Activated CD8-positive, alpha-beta memory T cell treated with anti-CD3 and anti-CD28 coated beads, Interleukin-2, amount 50 U/mL, for 1 hour (primary cell): ENCODE data around the gene ASPN.

Experiments
- DNase-seq: peaks from one replicate; pipeline ENCODE4 v3.0.0-alpha.2; 2020; ENCODE audit errors: extremely low read depth

Gene ASPN

DNA sequence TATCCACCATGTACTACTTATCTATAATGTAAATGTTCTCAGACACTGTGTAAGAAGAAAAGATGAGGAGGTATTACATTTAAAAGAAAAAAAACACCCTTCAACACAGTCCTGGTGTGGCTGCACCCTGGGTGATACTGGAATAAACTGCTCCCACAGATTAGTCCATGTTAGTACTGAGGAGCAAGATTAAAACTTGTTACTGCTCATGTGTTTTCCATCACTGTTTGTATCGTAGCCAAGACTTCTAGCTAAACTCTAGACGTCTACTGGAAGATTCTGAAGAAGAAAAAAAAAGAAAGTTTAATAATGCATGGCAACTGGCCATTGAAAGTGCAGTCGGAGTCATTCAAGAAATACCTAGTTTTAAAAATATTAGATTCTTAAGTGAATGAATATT, at the start of gene ASPN:
Gene ASPN, minus strand, starts transcription at position 178 of the 400 bp plus-strand sequence.
- DNase-seq: no peak

DNA sequence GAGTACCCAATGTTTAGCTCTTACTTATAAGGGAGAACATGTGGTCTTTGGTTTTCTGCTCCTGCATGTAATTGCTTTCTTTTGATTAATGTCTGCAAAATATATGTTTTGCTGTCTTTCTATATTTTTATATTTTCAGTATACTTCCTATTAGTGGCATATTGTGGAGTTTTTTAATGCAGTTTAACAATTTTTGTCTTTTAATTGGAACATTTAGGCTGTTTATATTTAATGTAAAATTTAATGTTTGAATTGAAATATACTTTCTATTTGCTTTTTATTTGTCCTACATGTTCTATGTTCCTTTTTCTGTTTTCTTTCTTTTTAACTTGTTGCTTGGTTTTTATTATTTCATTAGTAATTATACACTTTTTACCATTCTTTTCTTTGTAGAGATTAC, 48.6 kb upstream of the ASPN start:
- no peak for DNase-seq

DNA sequence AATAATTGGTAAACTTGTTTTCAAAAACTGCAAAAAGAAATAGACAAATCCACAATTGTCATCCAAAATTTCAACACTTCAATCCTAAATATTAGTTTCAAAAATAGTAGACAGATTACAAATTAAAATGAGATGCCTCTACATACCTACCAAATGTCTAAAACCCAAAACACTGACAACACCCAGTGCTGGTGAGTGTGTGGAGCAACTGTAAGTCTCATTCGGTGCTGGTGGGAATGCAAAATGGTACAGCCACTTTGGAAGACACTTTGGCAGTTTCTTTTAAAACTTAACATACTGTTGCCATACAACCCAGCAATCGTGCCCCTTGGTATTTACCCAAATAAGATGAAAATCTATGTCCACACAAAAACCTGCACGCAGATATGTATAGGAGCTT, 46.8 kb upstream of the ASPN start:
- DNase-seq: no peak

DNA sequence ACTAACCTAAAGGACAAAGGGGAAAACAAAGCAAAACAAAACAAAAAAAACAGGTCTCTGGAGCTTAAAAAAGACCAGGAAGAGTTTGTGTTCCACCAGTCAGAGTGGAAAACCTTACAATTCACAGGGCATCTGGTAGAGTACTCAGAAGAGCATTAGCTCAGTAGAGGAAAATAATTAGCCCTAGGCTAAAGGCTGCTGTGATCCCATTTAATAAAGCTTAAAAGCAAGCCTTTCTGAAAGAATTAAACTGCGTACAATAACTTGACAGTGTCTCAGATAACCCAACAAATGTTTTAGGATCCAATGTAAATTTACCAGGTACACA, 46.2 kb upstream of the ASPN start:
- DNase-seq: no peak

DNA sequence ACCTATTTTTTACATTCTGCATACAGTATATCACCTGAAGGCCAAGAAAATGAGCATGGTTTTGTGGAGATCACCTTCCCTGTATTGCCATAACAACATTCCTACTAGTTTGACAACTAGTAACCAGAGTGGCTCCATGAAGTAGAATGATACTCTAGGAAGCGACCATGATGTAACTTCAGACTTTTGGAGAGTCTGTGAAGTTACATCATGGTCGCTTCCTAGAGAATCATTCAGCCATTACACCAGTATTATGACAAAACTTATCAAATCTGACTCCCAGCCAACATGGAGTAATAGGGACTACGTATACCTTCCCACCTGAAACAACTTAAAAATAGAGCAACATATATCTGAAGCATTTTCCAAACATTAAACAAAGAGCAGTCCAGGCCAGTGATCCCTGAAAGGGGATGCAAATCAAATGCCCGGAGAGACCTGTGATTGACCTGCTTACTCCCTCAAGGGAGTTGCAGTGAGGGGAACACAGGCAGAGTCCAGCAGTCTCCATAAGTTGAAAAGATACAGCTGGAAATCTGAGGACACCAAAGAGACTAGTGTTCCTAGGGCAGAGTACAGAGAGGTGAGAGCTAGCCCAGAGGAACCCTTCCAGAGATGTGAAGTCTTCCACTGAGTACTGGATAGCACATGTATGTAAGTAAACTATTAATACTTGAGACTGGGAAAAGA, 45.7 kb upstream of the ASPN start:
- DNase-seq: no peak

DNA sequence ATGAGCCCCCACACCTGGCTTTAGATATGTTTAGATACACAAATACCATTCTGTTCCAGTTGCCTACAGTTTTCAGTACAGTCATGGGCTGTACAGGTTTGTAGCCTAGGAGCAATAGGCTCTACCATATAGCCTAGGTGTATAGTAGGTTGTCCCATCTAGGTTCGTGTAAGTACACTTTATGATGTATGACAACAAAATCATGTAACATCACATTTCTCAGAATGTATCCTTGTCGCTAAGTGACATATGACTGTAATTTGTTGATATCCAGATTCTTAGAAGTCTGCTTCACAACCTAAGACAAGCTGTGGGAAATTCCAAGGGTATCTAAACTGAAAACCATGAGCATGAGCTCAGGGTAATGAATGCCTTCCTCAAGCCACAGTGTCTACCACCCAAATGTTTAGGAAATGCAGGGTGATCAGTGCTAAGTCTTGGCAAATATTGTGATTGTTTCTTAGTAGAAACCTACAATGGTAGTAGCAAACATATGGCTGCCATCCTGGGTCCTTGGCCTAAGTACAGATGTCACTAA, 45.1 kb upstream of the ASPN start:
- DNase-seq: no peak

DNA sequence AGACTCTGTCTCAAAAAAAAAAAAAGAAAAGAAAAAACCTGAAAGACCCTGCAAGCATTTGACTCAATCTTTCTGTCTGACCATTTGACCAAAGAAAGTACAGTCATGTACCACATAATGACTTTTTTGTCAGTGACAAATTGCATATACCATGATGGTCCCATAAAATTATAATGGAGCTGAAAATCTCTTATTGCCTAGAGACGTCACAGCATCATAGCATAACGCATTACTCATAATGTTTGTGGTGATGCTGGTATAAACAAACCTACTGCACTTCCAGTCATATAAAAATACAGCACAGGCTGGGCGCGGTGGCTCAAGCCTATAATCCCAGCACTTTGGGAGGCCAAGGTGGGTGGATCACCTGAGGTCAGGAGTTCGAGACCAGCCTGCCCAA, 43.0 kb upstream of the ASPN start:
- no peak for DNase-seq

DNA sequence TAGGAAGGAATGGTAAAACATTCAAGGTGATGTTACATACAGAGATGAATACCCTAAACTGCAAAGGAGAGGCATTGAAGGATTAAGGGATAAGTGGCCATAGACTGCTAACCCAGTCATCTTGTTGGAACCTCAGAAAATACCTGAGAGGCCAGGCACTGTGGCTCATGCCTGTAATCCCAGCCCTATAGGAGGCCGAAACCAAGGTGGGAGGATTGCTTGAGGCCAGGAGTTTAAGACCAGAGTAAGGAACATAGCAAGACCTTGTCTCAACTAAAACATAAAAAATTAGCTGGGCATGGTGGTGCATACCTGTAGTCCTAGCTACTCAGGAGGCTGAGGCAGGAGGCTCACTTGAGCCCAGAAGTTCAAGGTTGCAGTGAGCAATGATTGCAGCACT, 42.6 kb upstream of the ASPN start:
- no peak for DNase-seq

DNA sequence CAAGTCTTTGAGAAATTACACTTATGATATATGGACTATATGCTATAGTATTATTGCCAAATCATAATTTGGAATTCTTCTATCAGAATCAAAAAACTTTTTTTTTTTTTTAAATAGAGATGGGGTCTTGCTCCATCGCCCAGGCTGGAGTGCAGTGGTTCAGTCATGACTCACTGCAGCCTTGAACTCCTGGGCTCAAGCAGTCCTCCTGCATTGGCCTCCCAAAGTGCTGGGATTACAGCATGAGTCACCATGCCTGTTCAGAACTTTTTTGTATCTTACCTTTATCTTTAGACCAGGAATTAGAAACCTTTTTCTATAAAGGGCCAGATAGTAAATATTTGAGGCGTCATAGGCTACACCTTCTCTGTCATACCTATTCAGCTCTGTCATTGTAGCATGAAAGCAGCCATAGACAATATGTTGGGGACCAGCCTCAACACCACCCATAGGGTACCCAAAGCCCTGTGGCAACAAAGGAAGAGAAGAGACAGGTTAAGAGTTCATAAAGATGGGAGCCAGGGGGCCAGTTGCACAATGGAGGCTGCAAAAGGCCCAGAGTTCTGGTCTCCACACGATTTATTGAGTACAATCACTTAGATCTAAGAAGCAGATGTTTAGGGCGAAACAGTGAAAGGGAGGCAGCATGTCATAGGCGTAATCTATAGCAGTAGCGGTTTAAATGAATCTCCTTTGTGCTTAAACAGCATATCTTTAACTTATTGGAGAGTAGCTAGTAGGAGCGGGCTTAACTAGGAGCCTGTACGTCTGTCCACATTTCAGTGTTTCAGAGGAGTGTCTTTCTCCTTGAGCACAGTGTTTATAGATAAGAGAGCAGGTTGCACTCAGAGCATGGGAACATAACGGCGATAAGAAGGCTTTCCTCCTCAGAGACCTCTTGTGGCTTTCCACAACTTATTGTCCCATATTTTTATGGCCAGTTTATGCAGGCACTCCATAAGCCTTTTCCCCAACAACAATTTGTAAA, 41.0 kb upstream of the ASPN start:
- no peak for DNase-seq

DNA sequence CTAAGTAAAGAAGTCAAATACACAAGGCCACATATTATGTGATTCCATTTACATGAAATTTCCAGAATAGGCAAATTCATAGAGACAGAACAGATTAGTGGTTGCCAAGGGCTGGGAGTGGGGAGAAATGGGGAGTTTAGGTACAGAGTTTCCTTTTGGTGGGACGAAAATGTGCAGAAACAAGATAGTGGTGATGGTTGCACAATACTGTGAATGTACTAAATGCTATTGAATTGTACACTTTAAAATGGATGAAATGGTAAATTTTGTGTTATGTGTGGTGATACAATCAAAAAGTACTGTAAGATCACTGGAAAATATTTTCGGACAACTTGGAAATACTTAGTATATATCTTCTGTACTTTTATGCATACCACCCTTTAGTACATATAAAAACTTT, 38.5 kb upstream of the ASPN start:
- DNase-seq: no peak

DNA sequence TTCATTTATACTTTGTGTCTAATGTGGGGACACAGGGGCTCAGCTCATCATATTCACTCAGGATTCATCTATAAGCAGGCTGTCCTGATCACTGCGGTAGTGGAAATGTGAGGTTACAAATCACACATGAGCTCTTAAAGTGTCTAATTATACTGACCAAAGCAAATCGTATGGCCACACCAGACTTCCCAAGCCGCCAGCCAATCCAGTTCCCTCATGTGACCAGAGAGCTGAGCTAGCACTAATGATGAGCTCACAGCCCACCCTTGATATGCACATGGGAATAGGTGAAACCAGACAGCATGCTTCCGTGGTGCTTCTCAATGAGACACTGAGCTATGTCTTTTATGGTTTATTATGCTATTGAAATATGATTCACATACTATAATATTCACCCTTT, 35.9 kb upstream of the ASPN start:
- no peak for DNase-seq

DNA sequence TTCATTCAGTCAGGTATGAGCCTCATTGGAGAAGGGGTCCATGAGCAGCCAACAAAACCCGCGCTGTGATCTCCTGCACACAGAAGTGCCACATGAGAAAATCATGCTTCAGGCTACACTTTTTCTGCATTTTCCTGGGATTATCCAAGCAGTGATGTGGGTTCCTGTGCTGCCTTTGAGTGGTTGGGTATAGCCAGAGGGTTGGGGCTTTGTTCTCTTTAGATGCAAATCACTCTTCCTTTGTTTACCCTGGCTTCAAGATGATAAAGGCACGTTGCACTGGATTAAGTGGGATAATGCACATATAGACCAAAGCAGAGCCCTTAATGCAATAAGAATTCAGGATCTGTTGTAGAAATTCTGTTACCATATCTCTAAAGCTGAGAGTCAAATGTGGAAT, 34.7 kb upstream of the ASPN start:
- no peak for DNase-seq

DNA sequence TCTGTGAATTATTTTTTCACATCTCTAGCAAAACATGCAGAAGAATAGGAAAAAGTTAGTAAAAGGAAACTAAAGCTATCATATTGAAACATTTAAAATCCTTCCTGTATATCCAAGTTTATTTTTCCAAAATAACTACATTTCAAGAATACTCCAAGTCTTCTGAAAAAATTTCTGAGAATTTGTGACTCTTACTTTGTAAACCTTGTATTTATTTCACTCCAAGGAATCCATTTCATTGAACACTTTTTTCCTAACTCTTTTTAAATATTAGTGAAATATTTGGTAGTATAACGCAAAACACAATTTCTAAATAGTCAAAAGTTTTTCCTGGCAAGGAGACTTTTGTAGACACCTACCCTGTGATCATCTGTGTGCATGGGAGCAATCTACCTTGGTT, 34.2 kb upstream of the ASPN start:
- no peak for DNase-seq

DNA sequence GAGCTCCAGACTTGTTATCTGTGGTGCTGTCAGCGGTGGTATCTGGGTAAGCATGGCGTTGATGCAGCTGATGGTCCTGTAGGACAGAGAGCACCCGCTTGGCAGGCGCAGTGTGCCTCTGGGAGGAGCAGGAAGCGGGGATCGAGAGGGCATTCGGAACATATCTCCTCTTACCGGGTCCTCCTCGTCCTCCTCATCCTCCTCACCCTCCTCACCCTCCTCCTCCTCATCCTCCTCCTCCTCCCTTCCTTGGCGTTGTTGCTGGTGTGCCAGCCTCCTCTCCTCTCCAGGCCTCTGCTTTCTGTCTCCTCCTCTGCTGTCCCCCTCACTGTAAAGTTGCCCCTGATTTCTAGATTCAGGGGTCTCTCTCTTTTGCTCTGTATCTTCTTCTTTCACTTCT, 32.3 kb upstream of the ASPN start:
- no peak for DNase-seq

DNA sequence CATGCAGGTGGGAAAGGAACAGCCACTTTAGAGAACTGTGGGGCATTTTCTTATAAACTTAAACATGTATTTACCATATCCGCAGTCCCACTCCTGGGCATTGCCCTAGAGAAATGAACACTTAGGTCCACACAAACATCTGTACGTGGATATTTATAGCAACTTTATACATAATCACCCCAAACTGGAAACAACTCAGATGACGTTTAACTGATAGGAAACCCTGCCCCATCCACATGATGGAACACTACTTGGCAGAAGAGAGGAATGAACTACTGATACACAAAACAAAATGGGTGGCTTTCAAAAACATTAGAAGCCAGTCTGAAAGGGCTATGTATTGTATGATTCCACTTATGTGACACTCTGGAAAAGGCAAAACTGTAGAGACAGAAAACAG, 31.0 kb upstream of the ASPN start:
- no peak for DNase-seq

DNA sequence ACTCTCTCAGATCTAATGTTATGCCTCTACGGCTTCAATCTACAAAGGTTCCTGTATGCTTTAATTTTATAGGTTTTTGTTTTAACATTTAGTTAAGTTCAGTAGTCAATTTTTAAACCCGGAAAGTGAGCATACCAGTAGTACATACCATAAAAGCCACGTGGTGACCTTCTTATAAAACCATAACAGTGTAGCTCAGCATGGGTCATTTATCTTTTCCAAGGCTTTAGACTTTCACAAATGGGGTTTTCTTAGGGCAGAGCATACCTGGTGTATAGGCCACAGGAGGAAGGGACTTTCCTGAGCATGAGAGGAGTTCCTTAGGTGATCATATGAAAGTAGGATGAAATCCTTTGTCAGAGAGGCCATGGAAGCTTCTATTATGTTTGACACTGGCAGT, 30.3 kb upstream of the ASPN start:
- no peak for DNase-seq

DNA sequence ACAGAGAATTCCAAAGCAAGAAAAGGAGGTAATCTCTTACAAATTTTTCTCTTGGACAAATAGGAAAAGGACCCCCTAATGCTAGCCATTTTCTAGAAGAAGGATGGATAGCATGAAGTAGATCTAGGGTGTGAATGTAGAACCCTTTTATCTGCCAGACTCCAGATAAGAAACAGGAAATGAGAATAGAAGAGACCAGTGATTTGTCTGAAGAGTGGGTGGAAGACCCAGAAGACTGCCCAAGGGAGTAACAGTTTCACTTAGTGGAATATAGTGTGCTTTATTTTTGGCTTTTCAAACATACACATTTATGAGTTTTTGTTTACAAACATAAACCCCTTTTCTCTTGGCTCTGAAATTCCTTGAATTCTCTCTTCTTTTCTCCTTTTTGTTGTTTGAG, 28.4 kb upstream of the ASPN start:
- no peak for DNase-seq

DNA sequence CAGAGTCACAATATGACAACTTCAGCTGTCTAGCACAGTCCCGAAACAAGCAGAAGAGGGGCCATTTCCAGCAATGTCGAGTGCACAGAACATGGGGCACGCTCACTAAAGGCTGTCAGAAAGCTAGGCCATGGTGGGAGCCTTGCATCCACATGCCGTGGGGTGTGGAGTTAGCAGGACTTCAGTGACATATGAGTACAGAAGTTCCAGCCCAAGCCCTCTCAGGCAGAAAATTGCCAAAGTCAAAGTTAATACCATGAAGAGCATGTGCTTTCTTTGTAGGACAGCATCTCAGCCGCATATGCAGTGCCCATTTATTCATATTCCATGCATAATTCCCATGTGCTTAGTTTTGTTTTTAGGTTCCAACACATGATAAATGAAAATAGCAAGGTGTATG, 26.7 kb upstream of the ASPN start:
- no peak for DNase-seq

DNA sequence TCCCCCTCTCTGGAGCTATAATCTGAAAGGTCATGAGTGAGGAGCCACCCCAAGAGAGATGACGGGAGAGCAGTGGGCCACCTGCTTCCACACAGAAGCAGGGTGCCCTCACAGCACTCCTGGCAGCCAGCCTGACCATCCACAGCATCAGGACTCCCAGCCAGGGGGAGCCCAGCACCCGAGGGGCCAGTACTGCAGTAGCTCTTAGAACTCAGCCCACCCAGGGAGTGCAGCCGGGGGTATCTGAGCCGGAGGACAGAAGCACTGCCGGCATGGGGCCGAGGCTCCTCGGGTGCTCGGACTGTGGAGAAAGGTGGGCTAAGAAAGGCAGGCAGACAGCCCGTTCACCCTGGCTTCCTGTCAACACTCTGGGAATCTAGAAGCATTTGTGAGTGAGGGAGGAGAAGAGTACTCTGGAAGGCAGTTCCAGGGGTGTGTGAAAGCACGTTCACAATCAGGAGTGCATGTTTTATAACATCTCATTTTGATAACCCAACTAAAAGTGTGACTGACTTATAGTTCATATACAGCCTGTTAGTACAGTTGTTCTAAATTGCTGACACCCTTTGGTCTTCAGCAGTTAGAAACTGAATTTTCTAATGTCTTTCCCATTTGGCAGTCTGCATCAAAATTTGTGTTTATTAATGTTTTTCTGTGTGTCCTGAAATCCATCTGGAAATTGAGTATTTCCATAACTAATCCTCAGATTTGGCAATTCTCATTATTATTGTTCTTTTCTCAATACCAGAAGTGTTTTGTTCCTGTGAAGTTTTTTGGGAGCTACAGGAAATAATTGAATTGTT, 25.9 kb upstream of the ASPN start:
- no peak for DNase-seq

DNA sequence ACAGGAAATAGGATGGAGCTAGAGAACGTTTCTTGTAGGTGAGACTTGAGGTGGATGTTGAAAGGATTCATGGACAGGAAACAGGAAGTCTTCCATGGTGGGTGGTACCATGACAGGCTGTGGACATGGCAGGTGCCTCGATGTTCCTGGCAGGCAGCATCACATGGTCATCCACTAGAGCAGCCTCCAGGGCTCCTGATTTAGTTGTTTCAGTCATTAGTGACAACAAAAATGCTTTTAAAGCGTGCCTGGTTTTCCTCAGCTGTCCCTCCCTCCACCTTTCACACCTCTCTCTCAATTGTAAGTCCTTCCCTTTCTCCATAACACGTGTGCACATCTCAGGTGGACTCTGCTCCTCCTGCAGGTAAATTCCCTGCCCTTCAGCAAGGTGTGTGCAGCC, 25.2 kb upstream of the ASPN start:
- DNase-seq: no peak

DNA sequence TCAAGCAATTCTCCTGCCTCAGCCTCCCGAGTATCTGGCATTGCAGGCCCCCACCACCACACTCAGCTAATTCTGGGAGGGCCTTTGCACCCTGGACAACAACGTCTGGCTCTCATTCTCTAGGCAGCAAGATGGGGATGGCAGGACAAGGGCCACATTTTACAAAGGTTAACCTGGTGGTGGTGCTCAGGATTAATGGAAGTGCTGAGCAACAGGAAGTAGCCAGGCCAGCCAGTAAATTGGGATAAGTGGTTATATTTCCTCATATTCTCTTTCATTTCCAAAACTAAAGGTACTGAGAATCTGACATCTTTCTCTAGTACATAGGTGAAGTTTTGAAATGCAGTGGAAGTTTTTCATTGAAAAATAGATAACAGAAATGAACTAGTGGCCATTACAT, 24.7 kb upstream of the ASPN start:
- no peak for DNase-seq

DNA sequence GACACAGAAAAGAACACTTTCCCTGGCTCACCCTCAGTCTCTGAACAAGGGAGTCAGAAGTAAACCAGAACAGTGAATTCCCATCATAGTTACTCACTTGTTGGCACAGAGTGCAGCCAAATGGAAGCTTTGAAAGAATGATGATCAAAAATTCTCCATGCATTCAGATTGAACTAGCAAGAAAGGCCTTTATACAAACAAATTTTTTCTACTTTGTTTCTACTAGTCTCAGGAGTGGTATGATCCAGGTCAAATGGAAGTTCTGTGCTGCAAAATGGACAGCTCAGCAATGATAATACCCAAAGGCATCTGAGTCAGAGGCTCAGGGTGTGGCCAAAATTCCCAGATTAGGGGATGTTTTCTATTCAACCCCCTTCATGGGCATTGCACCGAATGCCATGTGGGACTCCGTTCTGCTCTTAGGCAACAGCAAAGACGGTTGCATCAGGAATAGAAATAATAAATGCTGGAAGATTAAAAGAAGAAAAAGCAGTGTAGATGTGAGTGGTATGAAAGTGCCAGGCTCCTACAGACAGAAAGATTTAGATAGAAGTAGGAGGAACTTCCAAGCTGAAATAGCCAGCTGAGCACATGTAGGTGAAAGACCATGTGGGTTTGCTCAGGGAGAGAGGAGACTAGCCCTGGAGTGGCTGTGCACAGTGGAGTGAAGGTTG, 24.0 kb upstream of the ASPN start:
- no peak for DNase-seq
